Tongue (tissue), 2 donors: ENCODE measurements around the gene USP53. TPM values are rescaled to one million over a fixed set of nuclear protein-coding genes. Genes with fewer than 3 reads are reported as not detected.
"Not testable (repeated sequence)": the region's sequence is repeated elsewhere in the genome, so short reads cannot be mapped to it uniquely, and the experiment has no call there.

Source experiments
- DNase-seq: peaks from one replicate; pipeline ENCODE4 v3.0.0-alpha.2; 2015
- total RNA-seq: library from RNA; depleted of rRNA; stranded (reverse); fragments of >200 nt; gene quantifications from one replicate; pipeline ENCODE4 v1.2.3, GENCODE V29; 2014

USP53 gene
- total RNA-seq, 1 donor from 2014 or later, result 29.6 TPM

DNA sequence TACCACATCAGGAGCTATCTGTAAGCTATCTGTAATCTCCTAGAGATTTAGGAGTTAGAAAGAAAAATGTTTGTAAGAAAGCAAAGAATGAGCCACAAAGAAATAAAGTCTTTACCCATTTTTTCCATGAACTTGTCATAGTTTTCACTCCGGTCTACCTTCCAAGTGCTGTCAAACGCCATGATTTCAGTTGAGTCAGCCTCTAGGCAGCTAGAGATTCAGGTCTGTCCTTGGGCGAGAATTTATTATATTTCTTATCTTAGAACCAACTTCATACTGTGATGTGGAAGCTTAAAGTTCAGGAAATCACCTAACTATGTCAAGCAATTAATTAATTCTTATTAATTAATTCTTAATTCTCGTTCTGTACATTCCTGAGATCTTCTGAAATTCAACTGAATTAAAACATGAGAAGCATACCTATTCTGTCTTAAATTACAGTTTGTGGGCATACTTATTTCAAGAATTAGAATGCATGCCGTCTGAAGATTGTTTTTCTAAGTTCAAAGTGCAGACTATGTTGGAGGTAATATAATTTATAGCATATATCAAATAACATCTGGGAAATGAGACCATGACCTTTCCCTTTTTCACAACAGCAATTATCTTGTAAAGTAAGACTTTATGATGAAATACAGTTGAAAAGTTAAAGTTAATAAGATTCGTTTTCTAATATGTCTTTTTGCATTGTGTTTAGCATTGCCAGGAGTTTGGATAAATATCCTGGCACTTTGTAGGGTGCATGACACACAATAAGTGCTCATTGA is 109.6 kb downstream of the USP53 start, which contains the start of gene FABP2:
Gene FABP2 (minus strand): TSS at position 218 of the 767 bp plus-strand sequence. CDS start 36 bp downstream, at position 182.
- DNase-seq, result no peak

DNA sequence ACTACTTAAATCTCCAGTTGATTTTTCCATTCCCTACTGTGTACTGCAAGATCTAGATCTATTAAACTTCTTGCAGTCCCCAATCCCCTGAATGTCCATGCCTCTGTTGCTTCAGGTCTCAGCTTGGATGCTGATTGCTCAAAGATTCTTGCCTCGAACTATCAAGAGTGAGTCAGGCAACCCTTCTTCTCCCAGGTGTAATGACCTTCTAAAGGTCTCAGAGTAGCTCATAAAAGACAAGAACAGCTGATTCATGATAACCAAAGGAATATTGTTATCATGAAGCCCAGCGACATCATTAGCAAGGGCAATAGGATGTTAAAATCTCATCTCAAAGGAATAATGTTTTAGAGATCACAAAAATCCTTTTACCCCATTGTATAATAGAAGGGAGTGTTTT is 116.2 kb downstream of the USP53 start:
- no peak for DNase-seq

DNA sequence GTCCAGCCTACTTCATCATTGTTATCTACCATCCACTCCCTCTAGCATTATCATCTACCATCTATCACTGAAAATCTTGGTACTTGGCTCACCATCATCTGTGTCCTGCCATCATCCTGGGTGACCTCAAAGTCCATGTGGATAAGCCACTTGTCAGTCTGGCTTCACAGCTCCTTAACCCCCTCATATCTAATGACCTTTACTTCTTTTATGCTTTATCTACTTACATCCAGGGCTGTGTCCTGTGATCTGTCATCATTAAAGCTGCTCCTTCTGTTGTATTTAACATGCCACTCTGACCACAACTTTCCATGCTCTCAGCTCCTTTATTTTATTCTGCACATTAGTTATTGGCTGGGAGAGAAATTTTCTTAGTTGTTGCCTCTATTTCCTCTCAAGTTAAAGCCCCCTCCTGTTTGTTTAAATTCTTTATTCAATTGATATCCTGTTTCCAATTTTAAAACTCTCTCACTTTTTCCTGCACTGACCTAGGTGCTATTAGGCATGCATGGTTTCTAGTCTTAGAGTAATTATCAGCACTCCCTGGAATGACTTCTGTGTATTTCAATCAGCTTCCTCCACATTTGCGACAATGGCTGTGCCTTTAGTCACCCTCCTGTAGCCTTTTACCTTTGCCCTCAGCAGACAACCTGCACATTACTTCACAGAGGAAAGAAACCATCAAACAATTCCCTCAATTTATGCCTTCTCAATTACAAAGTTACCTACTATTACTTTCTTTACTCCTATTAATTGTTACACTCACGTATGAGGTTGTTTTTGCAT is 117.5 kb downstream of the USP53 start:
- DNase-seq, result no peak

DNA sequence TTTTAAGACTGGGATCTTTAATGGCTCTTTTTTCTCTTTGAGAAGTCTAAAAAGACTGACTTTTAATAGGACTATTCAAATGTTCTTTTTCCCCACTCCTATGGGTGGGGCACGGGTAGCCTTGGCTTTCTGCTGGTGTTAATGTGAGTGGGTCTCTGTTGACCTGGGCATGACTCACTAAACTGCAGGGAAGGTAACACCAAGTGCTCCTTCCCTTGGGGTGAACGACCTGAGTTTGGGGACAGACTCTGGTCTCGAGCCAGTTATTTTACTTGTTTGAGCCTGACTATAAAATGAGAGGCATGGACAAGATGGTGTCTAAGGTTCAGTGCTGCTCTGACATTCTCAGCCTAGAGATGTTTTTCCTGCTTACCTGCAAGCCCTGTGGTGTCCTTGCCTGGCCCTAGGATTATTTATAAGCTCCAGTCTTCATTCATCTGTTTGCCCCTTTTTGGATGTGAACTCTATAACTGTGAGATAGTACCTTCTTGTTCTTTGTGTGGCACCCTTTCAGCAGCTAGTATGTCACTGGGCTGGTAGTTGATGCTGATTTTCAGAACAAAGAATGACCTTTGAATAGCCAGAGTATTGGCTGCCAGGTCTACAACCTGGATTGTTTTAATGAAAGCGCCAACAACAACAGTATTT is 123.9 kb downstream of the USP53 start:
- not testable (repeated sequence) for DNase-seq

DNA sequence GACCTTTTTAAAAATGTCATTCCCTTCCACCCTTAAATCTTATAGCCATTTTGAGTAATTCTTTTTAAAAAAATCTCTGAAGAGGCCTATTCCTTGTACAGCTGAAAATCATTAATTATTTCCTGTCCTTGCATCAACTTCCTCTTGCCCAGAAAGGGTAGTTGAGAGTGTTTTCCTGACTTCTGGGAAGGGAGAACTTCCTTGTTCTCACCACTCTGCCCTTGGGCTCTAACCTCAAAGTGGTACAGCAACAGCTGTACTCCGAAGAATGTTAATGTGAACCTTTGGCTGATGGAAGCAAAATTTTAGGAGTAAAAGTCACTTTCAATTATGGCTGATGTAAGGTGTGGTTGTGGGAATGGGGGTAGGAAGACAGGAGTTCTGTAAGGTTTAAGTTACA is 124.5 kb downstream of the USP53 start:
- no peak for DNase-seq

DNA sequence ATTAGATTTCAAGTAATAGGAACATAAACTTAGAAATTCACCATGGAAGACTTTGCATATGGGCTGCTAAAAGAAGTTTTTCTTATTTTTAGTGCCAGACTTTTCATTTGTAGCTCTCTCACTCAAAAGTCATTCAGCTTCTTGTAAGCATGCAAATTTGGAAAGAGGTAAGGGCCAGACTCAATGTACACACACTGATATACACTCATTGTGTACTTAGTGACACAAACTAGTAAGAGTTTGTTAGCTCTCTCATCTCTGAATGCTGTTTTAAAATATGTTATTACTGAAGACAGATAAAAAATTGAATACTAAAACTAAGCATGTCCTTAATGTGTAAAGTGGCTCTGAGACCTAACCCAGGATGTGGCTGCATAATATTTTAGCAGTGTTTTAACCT is 127.4 kb downstream of the USP53 start:
- not testable (repeated sequence) for DNase-seq

DNA sequence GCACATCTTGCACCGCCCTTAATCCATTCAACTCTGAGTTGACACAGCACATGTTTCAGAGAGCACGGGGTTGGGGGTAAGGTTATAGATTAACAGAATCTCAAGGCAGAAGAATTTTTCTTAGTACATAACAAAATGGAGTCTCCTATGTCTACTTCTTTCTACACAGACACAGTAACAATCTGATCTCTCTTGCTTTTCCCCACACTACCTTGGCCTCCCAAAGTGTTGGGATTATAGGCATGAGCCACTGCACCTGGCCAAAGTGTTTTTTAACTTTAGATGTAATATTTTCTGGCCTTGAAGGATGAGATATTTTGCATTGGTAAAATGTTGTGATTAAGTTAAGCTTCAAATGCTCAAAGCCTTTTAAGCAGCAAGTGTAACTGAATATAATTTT is 130.8 kb downstream of the USP53 start:
- not testable (repeated sequence) for DNase-seq

Other genes starting within 250 kb of the USP53 start
- gene MYOZ2, start 76.9 kb upstream of the USP53 start, total RNA-seq, result 170 TPM
- not detected for gene FABP2, start 109.4 kb downstream of the USP53 start, total RNA-seq